GM21717 (cell line): ENCODE measurements around the gene C2CD2.

Experiments used
- ATAC-seq: cut with Tn5 transposase; IDR thresholded peaks from one replicate; pipeline ENCODE4 v1.9.1; 2021; ENCODE audit warnings: mild to moderate bottlenecking, moderate library complexity; ENCODE audit not compliant: unreplicated experiment

C2CD2 gene

GRCh38 chr21:41933313-41934079 lies 20.3 kb downstream of the C2CD2 start:
- ATAC-seq: no peak

- no peak for ATAC-seq
Measured at GRCh38 chr21:41932576-41933312, 21.1 kb downstream of the C2CD2 start.

- no peak for ATAC-seq
Measured at GRCh38 chr21:41932191-41932575, 21.6 kb downstream of the C2CD2 start.

- ATAC-seq: no peak
Measured at GRCh38 chr21:41931041-41931451, 22.8 kb downstream of the C2CD2 start.

GRCh38 chr21:41929248-41929647 lies 24.6 kb downstream of the C2CD2 start:
- ATAC-seq: no peak

GRCh38 chr21:41928621-41929220 lies 25.1 kb downstream of the C2CD2 start:
- no peak for ATAC-seq

GRCh38 chr21:41927727-41928409 lies 25.9 kb downstream of the C2CD2 start:
- no peak for ATAC-seq

- no peak for ATAC-seq
Measured at GRCh38 chr21:41926807-41927171, 27.0 kb downstream of the C2CD2 start.

- peak; percentile 40 for ATAC-seq
Measured at GRCh38 chr21:41926117-41926806, 27.6 kb downstream of the C2CD2 start.

GRCh38 chr21:41925767-41926116 lies 28.1 kb downstream of the C2CD2 start:
- ATAC-seq: no peak

- no peak for ATAC-seq
Measured at GRCh38 chr21:41924368-41924754, 29.5 kb downstream of the C2CD2 start.

- ATAC-seq: no peak
Measured at GRCh38 chr21:41923631-41924367, 30.0 kb downstream of the C2CD2 start.

GRCh38 chr21:41923186-41923585 lies 30.6 kb downstream of the C2CD2 start:
- ATAC-seq: no peak

- ATAC-seq: no peak
Measured at GRCh38 chr21:41921021-41921420, 32.8 kb downstream of the C2CD2 start.

- no peak for ATAC-seq
Measured at GRCh38 chr21:41920476-41920875, 33.3 kb downstream of the C2CD2 start.

GRCh38 chr21:41919666-41920398 lies 34.0 kb downstream of the C2CD2 start:
- no peak for ATAC-seq

GRCh38 chr21:41918561-41919358 lies 35.1 kb downstream of the C2CD2 start:
- no peak for ATAC-seq

GRCh38 chr21:41917531-41917930 lies 36.3 kb downstream of the C2CD2 start:
- ATAC-seq: no peak
